ENCODE data around the gene SEZ6.
A peak's percentile ranks its signal among the peaks of the same experiment; 100 is the strongest.

The SEZ6 gene

DNA sequence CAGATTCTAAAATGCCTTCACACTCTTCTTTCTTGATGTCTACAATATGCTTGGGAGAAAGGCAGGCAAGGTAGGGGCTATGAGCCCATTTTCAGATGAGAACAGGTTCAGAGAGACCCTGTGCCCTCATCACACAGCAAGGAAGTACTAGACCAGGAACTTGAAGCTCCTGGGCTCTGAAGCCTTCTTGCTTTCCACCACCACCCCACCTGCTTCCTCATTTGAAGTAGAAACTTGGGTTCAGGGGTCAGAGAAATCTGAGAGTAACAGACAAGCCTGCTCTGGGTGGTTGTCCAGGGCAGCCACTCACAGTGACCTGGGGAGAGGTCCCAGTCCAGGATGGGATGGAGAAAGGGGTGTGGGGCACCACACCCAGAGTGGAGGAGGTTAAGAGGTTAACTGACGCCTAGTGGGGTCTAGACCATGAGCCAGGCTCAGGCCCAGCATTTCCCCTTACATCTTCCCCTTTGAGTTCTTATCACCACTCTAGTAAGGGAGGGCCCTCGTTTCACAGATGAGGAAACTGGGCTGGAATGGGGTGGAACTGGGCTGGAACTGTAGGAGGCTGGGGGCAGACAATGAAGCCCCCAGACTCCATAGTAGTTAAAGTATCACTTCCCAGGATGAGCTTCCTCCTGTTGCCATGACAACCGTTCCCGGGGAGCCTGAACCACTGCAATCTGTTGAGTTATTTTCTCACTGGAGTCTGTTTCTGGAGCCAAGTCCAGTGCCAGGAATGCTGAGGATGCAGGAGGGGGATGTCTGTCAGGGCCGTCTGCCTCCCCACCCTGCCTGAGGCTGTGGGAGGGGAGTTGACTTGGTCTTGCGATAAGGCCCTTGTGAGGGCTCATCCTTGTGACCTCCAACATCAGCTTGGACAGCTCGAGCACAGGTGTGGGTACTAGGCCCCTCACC is 38.4 kb downstream of the SEZ6 start:
- Histone ChIP-seq H2AFZ (ENCODE audit: low read length) (peak overlapping the region; percentile 71), H3K79me1 (ENCODE audit: low read depth, low read length) (no peaks in the 10 kb centered on the region), H3K36me3 (replicated peaks in 1 of 2; ENCODE audit: control insufficient read depth in 2 of 2, insufficient read depth in 2 of 2, low read length in 2 of 2) (no peaks in the 10 kb centered on the region), H2BK5ac (ENCODE audit: low read length) (no peak overlapping the region), H3K4ac (ENCODE audit: low read length) (no peak overlapping the region), H4K91ac (ENCODE audit: low read depth, low read length, poor library complexity) (no peak overlapping the region), H3K4me2 (ENCODE audit: insufficient read depth, low read length, poor library complexity, severe bottlenecking) (peak overlapping the region; percentile 26), H2BK15ac (ENCODE audit: low read length) (no peak overlapping the region), H3K4me1 (ENCODE audit: control insufficient read depth in 2 of 2, insufficient read depth in 1 of 2, low read depth in 1 of 2, low read length in 2 of 2) (peaks cover 23 to 34% of the 10 kb centered on the region in 2 donors), H4K8ac (ENCODE audit: low read depth, low read length) (no peak overlapping the region), H2AK5ac (ENCODE audit: low read depth, low read length) (peak overlapping the region; percentile 66), H3K14ac (ENCODE audit: low read length) (no peak overlapping the region), H3K18ac (ENCODE audit: low read length) (peak overlapping the region; percentile 88), H3K4me3 (ENCODE audit: low read length in 2 of 2) (no peak overlapping the region), H3K23ac (ENCODE audit: low read depth, low read length, poor library complexity) (no peak overlapping the region), H2BK120ac (ENCODE audit: low read depth, low read length) (no peak overlapping the region), H3K27ac (replicated peaks; ENCODE audit: low read length) (peak overlapping the region; percentile 92), H3K27me3 (ENCODE audit: control insufficient read depth in 3 of 3, insufficient read depth in 3 of 3, low read depth in 1 of 3, low read length in 3 of 3) (no peaks in the 10 kb centered on the region), H2BK12ac (ENCODE audit: low read length) (peak overlapping the region; percentile 98), H3K9me3 (replicated peaks in 1 of 2; ENCODE audit: control insufficient read depth in 2 of 2, insufficient read depth in 1 of 2, low read depth in 1 of 2, low read length in 2 of 2) (no peaks in the 10 kb centered on the region), H3K9ac (ENCODE audit: low read depth, low read length, poor library complexity) (no peak overlapping the region)
- WGBS, 2 donors (ENCODE audit: extremely low coverage in 2 of 2, insufficient read length in 2 of 2, insufficient replicate concordance in 1 of 2): no CpG with 5 or more reads among the region's 7 CpGs
- peak; percentile 30 for DNase-seq (ENCODE audit: low spot score)

DNA sequence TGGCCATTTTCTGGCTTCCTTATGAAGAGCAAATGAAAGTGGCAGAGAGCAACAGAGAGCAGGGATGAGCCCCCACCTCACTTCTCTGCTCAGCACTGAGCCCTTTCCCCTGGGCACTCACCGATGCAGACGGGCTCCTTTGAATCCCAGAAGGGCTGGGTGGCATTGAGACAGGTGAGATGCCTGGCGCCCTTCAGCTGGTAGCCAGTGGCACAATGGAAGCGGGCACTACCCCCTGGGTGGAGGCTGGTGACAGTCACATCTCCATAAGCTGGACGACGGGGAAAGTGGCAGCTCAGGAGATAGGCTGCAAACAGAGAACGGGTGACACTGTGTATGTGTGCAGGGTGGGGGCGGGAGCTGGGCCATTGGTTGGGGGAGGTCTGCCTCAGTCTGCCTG is 42.0 kb downstream of the SEZ6 start:
- Histone ChIP-seq H2BK15ac (ENCODE audit: low read length) (no peak overlapping the region), H3K9ac (ENCODE audit: low read depth, low read length, poor library complexity) (no peak overlapping the region), H2AFZ (ENCODE audit: low read length) (no peak overlapping the region), H3K4me3 (ENCODE audit: low read length in 2 of 2) (no peak overlapping the region), H3K14ac (ENCODE audit: low read length) (no peak overlapping the region), H3K23ac (ENCODE audit: low read depth, low read length, poor library complexity) (no peak overlapping the region), H3K4ac (ENCODE audit: low read length) (no peak overlapping the region), H2BK120ac (ENCODE audit: low read depth, low read length) (no peak overlapping the region), H4K8ac (ENCODE audit: low read depth, low read length) (no peak overlapping the region), H3K36me3 (replicated peaks in 1 of 2; ENCODE audit: control insufficient read depth in 2 of 2, insufficient read depth in 2 of 2, low read length in 2 of 2) (no peaks in the 10 kb centered on the region), H3K9me3 (replicated peaks in 1 of 2; ENCODE audit: control insufficient read depth in 2 of 2, insufficient read depth in 1 of 2, low read depth in 1 of 2, low read length in 2 of 2) (no peaks in the 10 kb centered on the region), H2AK5ac (ENCODE audit: low read depth, low read length) (no peak overlapping the region), H2BK12ac (ENCODE audit: low read length) (no peak overlapping the region), H3K79me1 (ENCODE audit: low read depth, low read length) (no peaks in the 10 kb centered on the region), H2BK5ac (ENCODE audit: low read length) (no peak overlapping the region), H3K4me1 (ENCODE audit: control insufficient read depth in 2 of 2, insufficient read depth in 1 of 2, low read depth in 1 of 2, low read length in 2 of 2) (peaks cover 13 to 16% of the 10 kb centered on the region in 2 donors), H3K18ac (ENCODE audit: low read length) (no peak overlapping the region), H3K4me2 (ENCODE audit: insufficient read depth, low read length, poor library complexity, severe bottlenecking) (no peak overlapping the region), H3K27me3 (ENCODE audit: control insufficient read depth in 3 of 3, insufficient read depth in 3 of 3, low read depth in 1 of 3, low read length in 3 of 3) (no peaks in the 10 kb centered on the region), H3K27ac (replicated peaks; ENCODE audit: low read length) (no peak overlapping the region), H4K91ac (ENCODE audit: low read depth, low read length, poor library complexity) (no peak overlapping the region)
- no peak for DNase-seq (ENCODE audit: low spot score)
- WGBS, 2 donors (ENCODE audit: extremely low coverage in 2 of 2, insufficient read length in 2 of 2, insufficient replicate concordance in 1 of 2): no CpG with 5 or more reads among the region's 8 CpGs

DNA sequence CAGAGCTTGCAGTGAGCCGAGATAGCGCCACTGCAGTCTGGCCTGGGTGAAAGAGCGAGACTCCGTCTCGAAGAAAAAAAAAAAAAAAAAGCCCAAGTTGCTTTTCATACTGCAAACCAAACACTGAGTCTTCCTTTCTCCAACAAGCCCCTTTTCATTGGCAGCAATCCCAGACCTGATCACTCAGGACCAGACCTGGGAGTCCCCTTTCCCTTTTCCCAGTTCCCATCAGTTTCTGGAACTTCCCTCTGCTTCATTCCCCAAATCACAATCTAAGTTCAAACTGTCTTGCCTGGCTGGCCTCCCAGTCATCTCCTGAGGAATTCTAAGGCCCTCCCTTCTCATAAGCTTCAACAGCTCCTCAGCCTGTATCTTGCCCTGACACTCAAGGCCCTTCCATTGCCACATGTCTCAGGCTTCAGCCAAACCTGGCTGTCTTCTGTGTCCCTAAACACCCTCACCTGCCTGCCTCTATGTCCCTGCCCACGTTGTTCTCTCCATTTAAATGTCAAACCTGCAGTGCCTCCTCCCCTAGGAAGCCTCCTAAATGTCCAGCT is 42.7 kb downstream of the SEZ6 start:
- H3K79me1 ChIP-seq (ENCODE audit: low read depth, low read length): no peaks in the 10 kb centered on the region
- H2BK12ac ChIP-seq (ENCODE audit: low read length): no peak overlapping the region
- no peak overlapping the region for H2AFZ ChIP-seq (ENCODE audit: low read length)
- no peak overlapping the region for H3K27ac ChIP-seq (replicated peaks; ENCODE audit: low read length)
- no peaks in the 10 kb centered on the region for H3K9me3 ChIP-seq (replicated peaks in 1 of 2; ENCODE audit: control insufficient read depth in 2 of 2, insufficient read depth in 1 of 2, low read depth in 1 of 2, low read length in 2 of 2)
- H4K91ac ChIP-seq (ENCODE audit: low read depth, low read length, poor library complexity): no peak overlapping the region
- H3K18ac ChIP-seq (ENCODE audit: low read length): peak overlapping the region; percentile 29
- H2BK5ac ChIP-seq (ENCODE audit: low read length): no peak overlapping the region
- H3K4ac ChIP-seq (ENCODE audit: low read length): peak overlapping the region; percentile 23
- no peak overlapping the region for H3K14ac ChIP-seq (ENCODE audit: low read length)
- WGBS, 2 donors (ENCODE audit: extremely low coverage in 2 of 2, insufficient read length in 2 of 2, insufficient replicate concordance in 1 of 2): no CpG with 5 or more reads among the region's 6 CpGs
- no peak overlapping the region for H2BK15ac ChIP-seq (ENCODE audit: low read length)
- H3K4me3 ChIP-seq (ENCODE audit: low read length in 2 of 2): no peak overlapping the region
- H3K27me3 ChIP-seq (ENCODE audit: control insufficient read depth in 3 of 3, insufficient read depth in 3 of 3, low read depth in 1 of 3, low read length in 3 of 3): no peaks in the 10 kb centered on the region
- peak overlapping the region; percentile 88 for H4K8ac ChIP-seq (ENCODE audit: low read depth, low read length)
- no peak overlapping the region for H3K9ac ChIP-seq (ENCODE audit: low read depth, low read length, poor library complexity)
- H2BK120ac ChIP-seq (ENCODE audit: low read depth, low read length): no peak overlapping the region
- H3K36me3 ChIP-seq (replicated peaks in 1 of 2; ENCODE audit: control insufficient read depth in 2 of 2, insufficient read depth in 2 of 2, low read length in 2 of 2): no peaks in the 10 kb centered on the region
- peak overlapping the region; percentile 77 for H2AK5ac ChIP-seq (ENCODE audit: low read depth, low read length)
- H3K4me2 ChIP-seq (ENCODE audit: insufficient read depth, low read length, poor library complexity, severe bottlenecking): no peak overlapping the region
- no peak for DNase-seq (ENCODE audit: low spot score)
- H3K4me1 ChIP-seq (ENCODE audit: control insufficient read depth in 2 of 2, insufficient read depth in 1 of 2, low read depth in 1 of 2, low read length in 2 of 2): peaks cover 7 to 9% of the 10 kb centered on the region in 2 donors
- H3K23ac ChIP-seq (ENCODE audit: low read depth, low read length, poor library complexity): no peak overlapping the region

DNA sequence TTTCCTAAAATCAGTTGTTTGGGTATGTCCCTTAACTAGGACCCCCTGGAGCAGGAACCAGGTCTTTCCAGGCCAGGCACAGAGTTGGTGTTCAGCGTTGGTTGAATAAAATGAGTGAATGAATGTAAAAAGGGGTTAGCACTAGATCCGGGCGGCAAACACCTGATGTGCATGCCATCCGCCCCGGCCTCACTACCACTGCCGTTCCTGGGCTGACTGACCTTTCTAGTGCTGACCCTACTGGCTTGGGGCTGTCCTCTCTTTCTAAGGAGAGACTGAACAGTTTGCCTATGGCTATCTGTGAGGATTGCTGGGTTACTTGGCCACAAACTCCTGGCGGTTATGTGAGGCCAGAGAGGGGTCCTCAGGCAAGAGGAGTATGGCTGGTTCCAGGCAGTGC is 44.4 kb downstream of the SEZ6 start:
- Histone ChIP-seq H2AK5ac (ENCODE audit: low read depth, low read length) (no peak overlapping the region), H3K4me3 (ENCODE audit: low read length in 2 of 2) (no peak overlapping the region), H3K27me3 (ENCODE audit: control insufficient read depth in 3 of 3, insufficient read depth in 3 of 3, low read depth in 1 of 3, low read length in 3 of 3) (no peaks in the 10 kb centered on the region), H2AFZ (ENCODE audit: low read length) (no peak overlapping the region), H3K14ac (ENCODE audit: low read length) (no peak overlapping the region), H3K9ac (ENCODE audit: low read depth, low read length, poor library complexity) (no peak overlapping the region), H3K18ac (ENCODE audit: low read length) (no peak overlapping the region), H3K36me3 (replicated peaks in 1 of 2; ENCODE audit: control insufficient read depth in 2 of 2, insufficient read depth in 2 of 2, low read length in 2 of 2) (no peaks in the 10 kb centered on the region), H3K4me1 (ENCODE audit: control insufficient read depth in 2 of 2, insufficient read depth in 1 of 2, low read depth in 1 of 2, low read length in 2 of 2) (no peaks in the 10 kb centered on the region), H2BK120ac (ENCODE audit: low read depth, low read length) (no peak overlapping the region), H3K9me3 (replicated peaks in 1 of 2; ENCODE audit: control insufficient read depth in 2 of 2, insufficient read depth in 1 of 2, low read depth in 1 of 2, low read length in 2 of 2) (no peaks in the 10 kb centered on the region), H4K8ac (ENCODE audit: low read depth, low read length) (no peak overlapping the region), H4K91ac (ENCODE audit: low read depth, low read length, poor library complexity) (no peak overlapping the region), H3K4me2 (ENCODE audit: insufficient read depth, low read length, poor library complexity, severe bottlenecking) (no peak overlapping the region), H2BK15ac (ENCODE audit: low read length) (no peak overlapping the region), H3K23ac (ENCODE audit: low read depth, low read length, poor library complexity) (no peak overlapping the region), H3K27ac (replicated peaks; ENCODE audit: low read length) (no peak overlapping the region), H3K79me1 (ENCODE audit: low read depth, low read length) (no peaks in the 10 kb centered on the region), H2BK12ac (ENCODE audit: low read length) (no peak overlapping the region), H2BK5ac (ENCODE audit: low read length) (no peak overlapping the region), H3K4ac (ENCODE audit: low read length) (no peak overlapping the region)
- no CpG with 5 or more reads among the region's 7 CpGs for WGBS, 2 donors (ENCODE audit: extremely low coverage in 2 of 2, insufficient read length in 2 of 2, insufficient replicate concordance in 1 of 2)
- no peak for DNase-seq (ENCODE audit: low spot score)

Data from neuronal stem cell (in vitro differentiated cells).